Mesenchymal stem cell (in vitro differentiated cells and primary cell): ENCODE results near the gene EPB41L2.

Experiments
- DNase-seq: peaks from one replicate; pipeline ENCODE4 v3.0.0-alpha.2; 2013
- H2AFZ ChIP-seq: one replicate; pipeline ENCODE4 v1.6.1; 2013; ENCODE audit warnings: low read depth, mild to moderate bottlenecking, control low read depth, inconsistent platforms, low read length, moderate library complexity
- H2AK5ac ChIP-seq: 2 replicates; pipeline ENCODE4 v1.6.1; 2013; ENCODE audit warnings: low read length, moderate library complexity, mild to moderate bottlenecking, inconsistent platforms; ENCODE audit not compliant: severe bottlenecking
- H2BK120ac ChIP-seq: one replicate; pipeline ENCODE4 v1.6.1; 2013; ENCODE audit warnings: low read depth, mild to moderate bottlenecking, inconsistent platforms, low read length, moderate library complexity
- H2BK12ac ChIP-seq, 2 experiments: one replicate each; pipeline ENCODE4 v1.6.1; 2013; ENCODE audit warnings: inconsistent platforms in 2 of 2, low read length in 2 of 2, mild to moderate bottlenecking in 2 of 2, moderate library complexity in 2 of 2, control low read depth in 1 of 2
- H2BK15ac ChIP-seq: one replicate; pipeline ENCODE4 v1.6.1; 2013; ENCODE audit warnings: mild to moderate bottlenecking, low read depth, inconsistent platforms; ENCODE audit not compliant: poor library complexity, severe bottlenecking
- H2BK5ac ChIP-seq: 2 replicates; pipeline ENCODE4 v1.6.1; 2013; ENCODE audit warnings: low read depth, mild to moderate bottlenecking, low read length, control low read depth, inconsistent platforms; ENCODE audit not compliant: poor library complexity, severe bottlenecking
- H3K14ac ChIP-seq, 2 experiments: one replicate each; pipeline ENCODE4 v1.6.1; 2013; ENCODE audit warnings: inconsistent platforms in 2 of 2, low read length in 2 of 2, control low read depth in 1 of 2, mild to moderate bottlenecking in 1 of 2, moderate library complexity in 1 of 2
- H3K18ac ChIP-seq, 2 experiments: one replicate each; pipeline ENCODE4 v1.6.1; 2013; ENCODE audit warnings: inconsistent platforms in 2 of 2, low read length in 2 of 2, control low read depth in 1 of 2, low read depth in 1 of 2, mild to moderate bottlenecking in 1 of 2
- H3K23ac ChIP-seq, 2 experiments: one replicate each; pipeline ENCODE4 v1.6.1; 2013; ENCODE audit warnings: inconsistent platforms in 2 of 2, low read length in 2 of 2, mild to moderate bottlenecking in 2 of 2, moderate library complexity in 2 of 2, control low read depth in 1 of 2
- H3K27ac ChIP-seq: 2 replicates; pipeline ENCODE4 v1.5.1; 2013; ENCODE audit warnings: mild to moderate bottlenecking, moderate library complexity, low read length, control low read depth, inconsistent platforms; ENCODE audit not compliant: poor library complexity, severe bottlenecking
- H3K27me3 ChIP-seq, 2 experiments: 2 replicates each; pipeline versions ENCODE4 v1.6.1 to v1.7.0; 2013; ENCODE audit warnings: low read length in 2 of 2, mild to moderate bottlenecking in 2 of 2, moderate library complexity in 2 of 2, control low read depth in 1 of 2, inconsistent platforms in 1 of 2; ENCODE audit not compliant: control insufficient read depth in 1 of 2, insufficient read depth in 1 of 2
- H3K36me3 ChIP-seq, 2 experiments: 2 replicates each; pipeline versions ENCODE4 v1.6.1 to v1.7.0; 2013; ENCODE audit warnings: low read length in 2 of 2, control low read depth in 1 of 2, inconsistent platforms in 1 of 2, low read depth in 1 of 2, mild to moderate bottlenecking in 1 of 2; ENCODE audit not compliant: insufficient read depth in 2 of 2, control insufficient read depth in 1 of 2
- H3K4ac ChIP-seq, 2 experiments: one replicate each; pipeline ENCODE4 v1.6.1; 2013; ENCODE audit warnings: inconsistent platforms in 2 of 2, low read length in 2 of 2, mild to moderate bottlenecking in 2 of 2, moderate library complexity in 2 of 2, control low read depth in 1 of 2, low read depth in 1 of 2
- H3K4me1 ChIP-seq: 2 replicates; pipeline ENCODE4 v1.6.1; 2013; ENCODE audit warnings: low read depth, low read length, control low read depth; ENCODE audit not compliant: control insufficient read depth, insufficient read depth
- H3K4me2 ChIP-seq: 2 replicates; pipeline ENCODE4 v1.6.1; 2013; ENCODE audit warnings: low read length, mild to moderate bottlenecking, inconsistent platforms; ENCODE audit not compliant: poor library complexity, severe bottlenecking
- H3K4me3 ChIP-seq, 2 experiments: 2 replicates each; pipeline versions ENCODE4 v1.5.1 to v1.7.0; 2013; ENCODE audit warnings: low read length in 2 of 2, mild to moderate bottlenecking in 2 of 2, control low read depth in 1 of 2, low read depth in 1 of 2; ENCODE audit not compliant: insufficient read depth in 1 of 2
- H3K79me1 ChIP-seq: replicated peaks from 2 replicates; pipeline ENCODE4 v1.6.1; 2013; ENCODE audit warnings: mild to moderate bottlenecking, control low read depth, low read length, inconsistent platforms; ENCODE audit not compliant: poor library complexity, severe bottlenecking
- H3K9ac ChIP-seq: 2 replicates; pipeline ENCODE4 v1.7.0; 2013; ENCODE audit warnings: mild to moderate bottlenecking, low read length, moderate library complexity
- H3K9me3 ChIP-seq: 2 replicates; pipeline ENCODE4 v1.7.0; 2013; ENCODE audit warnings: mild to moderate bottlenecking, low read length; ENCODE audit not compliant: control insufficient read depth
- H4K8ac ChIP-seq: one replicate; pipeline ENCODE4 v1.6.1; 2013; ENCODE audit warnings: inconsistent platforms, mild to moderate bottlenecking, low read length, moderate library complexity
- H4K91ac ChIP-seq: one replicate; pipeline ENCODE4 v1.6.1; 2013; ENCODE audit warnings: mild to moderate bottlenecking, low read length, inconsistent platforms
- WGBS: methylation state at CpG from one replicate; pipeline ENCODE4 v1.1.7; 2013; ENCODE audit warnings: mixed read lengths; 5-methylcytosine and 5-hydroxymethylcytosine counted together

EPB41L2 gene

GRCh38 chr6:130864344-130864743 is 198.7 kb downstream of the EPB41L2 start:
- Histone ChIP-seq H3K79me1 (peaks cover 2% of the 10 kb centered on the region), H3K4ac (no peak overlapping the region), H3K14ac (no peak overlapping the region), H2BK15ac (no peak overlapping the region), H2AFZ (no peak overlapping the region), H3K18ac (no peak overlapping the region), H3K36me3 (peaks cover 2 to 24% of the 10 kb centered on the region in 2 experiments), H4K8ac (no peak overlapping the region), H3K9me3 (no peaks in the 10 kb centered on the region), H2BK12ac (no peak overlapping the region), H2AK5ac (no peak overlapping the region), H3K27ac (no peak overlapping the region), H3K4me1 (no peaks in the 10 kb centered on the region), H2BK5ac (no peak overlapping the region), H3K9ac (no peak overlapping the region), H3K4me3 (no peak overlapping the region), H3K4me2 (no peak overlapping the region), H3K23ac (no peak overlapping the region), H3K27me3 (no peaks in the 10 kb centered on the region), H4K91ac (no peak overlapping the region), H2BK120ac (no peak overlapping the region)
- DNase-seq: no peak
- 95% methylated on average over 11 of the region's 11 CpGs for WGBS

- Histone ChIP-seq H3K36me3 (peaks cover 0 to 21% of the 10 kb centered on the region in 2 experiments), H3K18ac (no peak overlapping the region), H3K27ac (no peak overlapping the region), H2BK5ac (no peak overlapping the region), H4K91ac (no peak overlapping the region), H3K23ac (no peak overlapping the region), H3K14ac (no peak overlapping the region), H2BK120ac (no peak overlapping the region), H2BK15ac (no peak overlapping the region), H3K27me3 (no peaks in the 10 kb centered on the region), H3K4me2 (no peak overlapping the region), H3K9ac (no peak overlapping the region), H2AK5ac (no peak overlapping the region), H3K4me1 (no peaks in the 10 kb centered on the region), H2AFZ (no peak overlapping the region), H3K4me3 (no peak overlapping the region), H3K4ac (no peak overlapping the region), H2BK12ac (no peak overlapping the region), H4K8ac (no peak overlapping the region), H3K79me1 (no peaks in the 10 kb centered on the region), H3K9me3 (no peaks in the 10 kb centered on the region)
- WGBS: 100% methylated on average over 4 of the region's 4 CpGs
- no peak for DNase-seq
Measured at GRCh38 chr6:130863415-130864230, 199.4 kb downstream of the EPB41L2 start.

- Histone ChIP-seq H3K4ac (no peak overlapping the region), H4K91ac (no peak overlapping the region), H2BK12ac (no peak overlapping the region), H3K4me1 (peaks cover 2% of the 10 kb centered on the region), H3K23ac (no peak overlapping the region), H2AK5ac (no peak overlapping the region), H3K9me3 (no peaks in the 10 kb centered on the region), H3K79me1 (no peaks in the 10 kb centered on the region), H3K4me3 (no peak overlapping the region), H3K27me3 (no peaks in the 10 kb centered on the region), H2BK5ac (no peak overlapping the region), H2AFZ (no peak overlapping the region), H3K36me3 (peaks cover 3 to 20% of the 10 kb centered on the region in 2 experiments), H3K14ac (no peak overlapping the region), H2BK120ac (no peak overlapping the region), H3K9ac (no peak overlapping the region), H2BK15ac (no peak overlapping the region), H3K4me2 (no peak overlapping the region), H4K8ac (no peak overlapping the region), H3K27ac (no peak overlapping the region), H3K18ac (no peak overlapping the region)
- no peak for DNase-seq
- 96% methylated on average over 1 of the region's 2 CpGs for WGBS
Measured at GRCh38 chr6:130862370-130862769, 200.7 kb downstream of the EPB41L2 start.

DNA sequence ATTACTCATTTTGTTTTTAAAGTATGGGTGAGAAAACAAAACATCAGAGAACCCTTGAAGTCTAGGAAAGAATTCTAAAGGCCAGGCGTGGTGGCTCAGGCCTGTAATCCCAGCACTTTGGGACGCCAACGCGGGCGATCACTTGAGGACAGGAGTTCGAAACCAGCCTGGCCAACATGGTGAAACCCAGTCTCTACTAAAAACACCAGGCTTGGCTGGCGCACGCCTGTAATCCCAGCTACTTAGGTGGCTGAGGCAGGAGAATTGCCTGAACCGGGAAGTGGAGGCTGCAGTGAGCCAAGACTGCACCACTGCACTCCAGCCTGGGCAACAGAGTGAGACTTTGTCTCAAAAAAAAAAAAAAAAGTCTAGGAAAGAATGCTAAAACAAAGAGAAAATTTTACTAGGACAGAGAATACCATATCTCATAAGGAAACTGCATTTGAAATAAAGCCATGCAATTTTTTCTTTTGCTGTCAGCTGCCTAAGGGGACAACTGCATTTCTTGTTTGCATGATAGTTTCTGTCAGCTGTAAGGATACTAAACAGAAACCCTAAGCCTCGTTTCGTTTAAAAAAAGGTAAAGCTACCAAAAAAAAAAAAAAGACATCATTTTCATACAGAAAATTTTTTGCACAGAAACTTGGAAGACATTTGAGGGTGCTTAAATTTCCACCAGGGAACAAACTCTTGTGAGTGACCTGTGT is 203.7 kb downstream of the EPB41L2 start:
- Histone ChIP-seq H3K9ac (no peak overlapping the region), H3K4me3 (no peak overlapping the region), H3K9me3 (no peaks in the 10 kb centered on the region), H3K36me3 (peaks cover 3 to 5% of the 10 kb centered on the region in 2 experiments), H3K79me1 (no peaks in the 10 kb centered on the region), H4K8ac (no peak overlapping the region), H3K27ac (no peak overlapping the region), H3K27me3 (no peaks in the 10 kb centered on the region), H3K4me1 (peaks cover 2% of the 10 kb centered on the region), H3K4me2 (no peak overlapping the region), H2BK120ac (no peak overlapping the region), H2BK5ac (no peak overlapping the region), H2BK15ac (no peak overlapping the region), H4K91ac (no peak overlapping the region), H2AK5ac (no peak overlapping the region), H3K23ac (no peak overlapping the region), H2AFZ (no peak overlapping the region), H3K18ac (no peak overlapping the region), H2BK12ac (no peak overlapping the region), H3K14ac (no peak overlapping the region), H3K4ac (no peak overlapping the region)
- no peak for DNase-seq
- WGBS: 86% methylated on average over 11 of the region's 11 CpGs
